ENCODE results near the gene IL18BP.

The IL18BP gene

GRCh38 chr11:71996946-71997345, 1.8 kb upstream of the IL18BP start:
- Histone ChIP-seq H3K27ac (ENCODE audit: low read length) (no peak overlapping the region), H3K4me3 (ENCODE audit: low read depth in 1 of 2, low read length in 2 of 2) (no peak overlapping the region), H3K36me3 (ENCODE audit: control insufficient read depth in 1 of 2, insufficient read depth in 2 of 2, low read length in 2 of 2) (peaks cover under 1 to 16% of the 10 kb centered on the region in 2 donors), H3K4me1 (ENCODE audit: control insufficient read depth in 1 of 2, insufficient read depth in 2 of 2, low read length in 2 of 2) (peaks cover 11 to 28% of the 10 kb centered on the region in 2 donors), H3K27me3 (ENCODE audit: low read depth, low read length) (no peaks in the 10 kb centered on the region), H3K9me3 (ENCODE audit: control insufficient read depth in 1 of 2, low read length in 2 of 2) (no peaks in the 10 kb centered on the region)

GRCh38 chr11:71997594-71997993, 1.1 kb upstream of the IL18BP start:
- Histone ChIP-seq H3K9me3 (ENCODE audit: control insufficient read depth in 1 of 2, low read length in 2 of 2) (no peaks in the 10 kb centered on the region), H3K27ac (ENCODE audit: low read length) (no peak overlapping the region), H3K27me3 (ENCODE audit: low read depth, low read length) (no peaks in the 10 kb centered on the region), H3K4me1 (ENCODE audit: control insufficient read depth in 1 of 2, insufficient read depth in 2 of 2, low read length in 2 of 2) (peaks cover 11 to 28% of the 10 kb centered on the region in 2 donors), H3K36me3 (ENCODE audit: control insufficient read depth in 1 of 2, insufficient read depth in 2 of 2, low read length in 2 of 2) (peaks cover 7 to 22% of the 10 kb centered on the region in 2 donors), H3K4me3 (ENCODE audit: low read depth in 1 of 2, low read length in 2 of 2) (no peak overlapping the region)

GRCh38 chr11:71998061-71998460, 648 bp upstream of the IL18BP start:
- H3K4me1 ChIP-seq (ENCODE audit: control insufficient read depth in 1 of 2, insufficient read depth in 2 of 2, low read length in 2 of 2) = peaks cover 11 to 28% of the 10 kb centered on the region in 2 donors
- no peaks in the 10 kb centered on the region for H3K9me3 ChIP-seq (ENCODE audit: control insufficient read depth in 1 of 2, low read length in 2 of 2)
- no peaks in the 10 kb centered on the region for H3K27me3 ChIP-seq (ENCODE audit: low read depth, low read length)
- H3K27ac ChIP-seq (ENCODE audit: low read length) = no peak overlapping the region
- H3K4me3 ChIP-seq (ENCODE audit: low read depth in 1 of 2, low read length in 2 of 2) = no peak overlapping the region
- peaks cover 11 to 25% of the 10 kb centered on the region in 2 donors for H3K36me3 ChIP-seq (ENCODE audit: control insufficient read depth in 1 of 2, insufficient read depth in 2 of 2, low read length in 2 of 2)

- no peaks in the 10 kb centered on the region for H3K9me3 ChIP-seq (ENCODE audit: control insufficient read depth in 1 of 2, low read length in 2 of 2)
- H3K27ac ChIP-seq (ENCODE audit: low read length) = peak overlapping the region; percentile 82
- H3K27me3 ChIP-seq (ENCODE audit: low read depth, low read length) = no peaks in the 10 kb centered on the region
- peak overlapping the region; percentile 27 to 58 for H3K4me3 ChIP-seq (ENCODE audit: low read depth in 1 of 2, low read length in 2 of 2)
- H3K36me3 ChIP-seq (ENCODE audit: control insufficient read depth in 1 of 2, insufficient read depth in 2 of 2, low read length in 2 of 2) = peaks cover 24 to 38% of the 10 kb centered on the region in 2 donors
- peaks cover 11 to 28% of the 10 kb centered on the region in 2 donors for H3K4me1 ChIP-seq (ENCODE audit: control insufficient read depth in 1 of 2, insufficient read depth in 2 of 2, low read length in 2 of 2)
These were observed 653 bp downstream of the IL18BP start for GRCh38 chr11:71999362-71999761.

- H3K4me1 ChIP-seq (ENCODE audit: control insufficient read depth in 1 of 2, insufficient read depth in 2 of 2, low read length in 2 of 2) = peaks cover 11 to 28% of the 10 kb centered on the region in 2 donors
- peak overlapping the region; percentile 82 for H3K27ac ChIP-seq (ENCODE audit: low read length)
- peaks cover 28 to 43% of the 10 kb centered on the region in 2 donors for H3K36me3 ChIP-seq (ENCODE audit: control insufficient read depth in 1 of 2, insufficient read depth in 2 of 2, low read length in 2 of 2)
- no peaks in the 10 kb centered on the region for H3K27me3 ChIP-seq (ENCODE audit: low read depth, low read length)
- H3K4me3 ChIP-seq (ENCODE audit: low read depth in 1 of 2, low read length in 2 of 2) = peak overlapping the region; percentile 27 to 58
- H3K9me3 ChIP-seq (ENCODE audit: control insufficient read depth in 1 of 2, low read length in 2 of 2) = no peaks in the 10 kb centered on the region
These were observed 1.1 kb downstream of the IL18BP start for GRCh38 chr11:71999798-72000197.

GRCh38 chr11:72000202-72000867, 1.6 kb downstream of the IL18BP start:
- H3K4me3 ChIP-seq (ENCODE audit: low read depth in 1 of 2, low read length in 2 of 2) = peak overlapping the region; percentile 27 to 58
- H3K4me1 ChIP-seq (ENCODE audit: control insufficient read depth in 1 of 2, insufficient read depth in 2 of 2, low read length in 2 of 2) = peaks cover 11 to 28% of the 10 kb centered on the region in 2 donors
- peak overlapping the region; percentile 82 for H3K27ac ChIP-seq (ENCODE audit: low read length)
- peaks cover 34 to 48% of the 10 kb centered on the region in 2 donors for H3K36me3 ChIP-seq (ENCODE audit: control insufficient read depth in 1 of 2, insufficient read depth in 2 of 2, low read length in 2 of 2)
- no peaks in the 10 kb centered on the region for H3K9me3 ChIP-seq (ENCODE audit: control insufficient read depth in 1 of 2, low read length in 2 of 2)
- no peaks in the 10 kb centered on the region for H3K27me3 ChIP-seq (ENCODE audit: low read depth, low read length)

GRCh38 chr11:72001285-72001684, 2.6 kb downstream of the IL18BP start:
- Histone ChIP-seq H3K9me3 (ENCODE audit: control insufficient read depth in 1 of 2, low read length in 2 of 2) (no peaks in the 10 kb centered on the region), H3K27ac (ENCODE audit: low read length) (no peak overlapping the region), H3K36me3 (ENCODE audit: control insufficient read depth in 1 of 2, insufficient read depth in 2 of 2, low read length in 2 of 2) (peaks cover 43 to 58% of the 10 kb centered on the region in 2 donors), H3K4me1 (ENCODE audit: control insufficient read depth in 1 of 2, insufficient read depth in 2 of 2, low read length in 2 of 2) (peaks cover 11 to 28% of the 10 kb centered on the region in 2 donors), H3K27me3 (ENCODE audit: low read depth, low read length) (no peaks in the 10 kb centered on the region), H3K4me3 (ENCODE audit: low read depth in 1 of 2, low read length in 2 of 2) (no peak overlapping the region)

- Histone ChIP-seq H3K36me3 (ENCODE audit: control insufficient read depth in 1 of 2, insufficient read depth in 2 of 2, low read length in 2 of 2) (peaks cover 50 to 59% of the 10 kb centered on the region in 2 donors), H3K27me3 (ENCODE audit: low read depth, low read length) (no peaks in the 10 kb centered on the region), H3K27ac (ENCODE audit: low read length) (no peak overlapping the region), H3K4me1 (ENCODE audit: control insufficient read depth in 1 of 2, insufficient read depth in 2 of 2, low read length in 2 of 2) (peaks cover 11 to 28% of the 10 kb centered on the region in 2 donors), H3K9me3 (ENCODE audit: control insufficient read depth in 1 of 2, low read length in 2 of 2) (no peaks in the 10 kb centered on the region), H3K4me3 (ENCODE audit: low read depth in 1 of 2, low read length in 2 of 2) (no peak overlapping the region)
These were observed 3.3 kb downstream of the IL18BP start for GRCh38 chr11:72001834-72002591.

GRCh38 chr11:72002841-72003775, 4.4 kb downstream of the IL18BP start:
- Histone ChIP-seq H3K27me3 (ENCODE audit: low read depth, low read length) (no peaks in the 10 kb centered on the region), H3K4me3 (ENCODE audit: low read depth in 1 of 2, low read length in 2 of 2) (no peak overlapping the region), H3K9me3 (ENCODE audit: control insufficient read depth in 1 of 2, low read length in 2 of 2) (no peaks in the 10 kb centered on the region), H3K4me1 (ENCODE audit: control insufficient read depth in 1 of 2, insufficient read depth in 2 of 2, low read length in 2 of 2) (peaks cover 11 to 28% of the 10 kb centered on the region in 2 donors), H3K36me3 (ENCODE audit: control insufficient read depth in 1 of 2, insufficient read depth in 2 of 2, low read length in 2 of 2) (peaks cover 61 to 66% of the 10 kb centered on the region in 2 donors), H3K27ac (ENCODE audit: low read length) (no peak overlapping the region)

- Histone ChIP-seq H3K9me3 (ENCODE audit: control insufficient read depth in 1 of 2, low read length in 2 of 2) (no peaks in the 10 kb centered on the region), H3K4me3 (ENCODE audit: low read depth in 1 of 2, low read length in 2 of 2) (no peak overlapping the region), H3K27me3 (ENCODE audit: low read depth, low read length) (no peaks in the 10 kb centered on the region), H3K4me1 (ENCODE audit: control insufficient read depth in 1 of 2, insufficient read depth in 2 of 2, low read length in 2 of 2) (peaks cover 11 to 28% of the 10 kb centered on the region in 2 donors), H3K27ac (ENCODE audit: low read length) (no peak overlapping the region), H3K36me3 (ENCODE audit: control insufficient read depth in 1 of 2, insufficient read depth in 2 of 2, low read length in 2 of 2) (peaks cover 68 to 72% of the 10 kb centered on the region in 2 donors)
These were observed 5.1 kb downstream of the IL18BP start for GRCh38 chr11:72003776-72004171.
